Measurements from ENCODE around the gene SGPP1. TPM values are rescaled to one million over a fixed set of nuclear protein-coding genes. Genes with fewer than 3 reads are reported as not detected.

The SGPP1 gene
- total and polyA plus RNA-seq, 2 of the 8 experiments (the other 6 are each of a cell fraction or from before 2014, with no cell fraction given): 5.7 to 8.1 TPM

DNA sequence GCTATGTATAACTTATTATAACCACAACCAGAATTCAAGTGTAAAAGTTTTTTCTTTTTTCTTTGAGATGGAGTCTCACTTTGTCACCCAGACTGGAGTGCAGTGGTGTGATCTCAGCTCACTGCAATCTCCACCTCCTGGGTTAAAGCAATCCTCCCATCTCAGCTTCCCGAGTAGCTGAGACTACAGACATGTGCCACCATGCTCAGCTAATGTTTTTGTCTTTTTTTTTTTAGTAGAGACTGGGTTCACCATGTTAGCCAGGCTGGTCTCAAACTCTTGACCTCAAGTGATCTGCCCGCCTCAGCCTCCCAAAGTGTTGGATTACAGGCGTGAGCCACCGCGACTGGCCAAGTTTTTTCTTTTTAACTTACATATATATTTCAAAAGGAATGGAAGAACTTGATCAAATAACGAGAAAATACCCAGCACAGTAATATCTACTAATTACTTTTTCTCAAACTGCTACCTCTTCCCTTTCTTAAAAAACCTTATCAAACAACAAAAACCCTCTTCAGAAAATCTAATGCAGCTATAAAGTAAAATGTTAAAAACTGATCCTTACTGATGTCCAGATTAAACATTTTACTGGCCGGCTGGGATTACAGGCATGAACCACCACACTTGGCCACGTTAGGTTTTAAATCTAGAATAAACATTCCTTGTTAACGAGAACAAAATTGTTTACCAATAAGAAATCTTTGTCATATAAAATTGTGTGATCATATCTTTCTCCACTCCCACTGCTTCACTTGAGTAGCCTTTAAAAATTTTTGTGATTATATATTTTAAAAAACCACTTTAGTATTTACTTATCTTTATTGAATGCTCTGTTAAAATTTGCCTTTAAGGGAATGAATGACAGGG lies 44.9 kb downstream of the SGPP1 start:
- no peak overlapping the region for H3K9ac ChIP-seq (replicated peaks in 1 of 4; ENCODE audit: extremely low read depth in 1 of 4, low read depth in 3 of 4, low read length in 3 of 4)
- H3K14ac ChIP-seq (ENCODE audit: insufficient read length): no peak overlapping the region
- H2BK20ac ChIP-seq (ENCODE audit: low read length): no peak overlapping the region
- no peak overlapping the region for H2BK120ac ChIP-seq (replicated peaks; ENCODE audit: low read depth, low read length)
- H3K56ac ChIP-seq (replicated peaks; ENCODE audit: insufficient read length, low read depth, low read length): no peak overlapping the region
- H4K5ac ChIP-seq (ENCODE audit: insufficient read length, low read depth, low read length): no peak overlapping the region
- WGBS, 2 experiments (ENCODE audit: extremely low coverage in 1 of 2, insufficient coverage in 1 of 2, insufficient read length in 1 of 2, insufficient replicate concordance in 2 of 2, low coverage in 1 of 2, low lambda C conversion rate in 2 of 2, missing lambda C conversion rate in 1 of 2): 92% methylated on average over 9 of the region's 9 CpGs; no CpG with 5 or more reads in 1 of the 2 experiments
- H2BK12ac ChIP-seq (ENCODE audit: low read depth, low read length): no peak overlapping the region
- no peak overlapping the region for H4K8ac ChIP-seq (ENCODE audit: extremely low read depth, insufficient read depth, low read length)
- H3K79me2 ChIP-seq (ENCODE audit: control insufficient read depth in 1 of 2, insufficient read depth in 2 of 2, low read length in 2 of 2): no peaks in the 10 kb centered on the region
- H3K4me3 ChIP-seq (ENCODE audit: extremely low read depth in 1 of 4, insufficient read depth in 2 of 4, low read depth in 3 of 4, low read length in 4 of 4): no peak overlapping the region
- ChIA-PET CTCF (ENCODE audit: partially characterized antibody) (interaction anchor here (0.7 to 1.3 kb wide), 3 partner anchors 12 to 294 kb away, joined by 3 to 4 read pairs (median 3); no protein-coding TSS in a partner anchor), POLR2A (ENCODE audit: partially characterized antibody) (no interaction called here)
- H3K23me2 ChIP-seq (ENCODE audit: low read depth, low read length): no peaks in the 10 kb centered on the region
- H2BK5ac ChIP-seq (ENCODE audit: low read depth, low read length): no peak overlapping the region
- DNase-seq (ENCODE audit: low read depth in 1 of 2, low spot score in 2 of 2) (no peak), FAIRE-seq (no peak)
- no peak overlapping the region for H2AK5ac ChIP-seq (ENCODE audit: low read depth, low read length)
- no peak overlapping the region for H3K27ac ChIP-seq (ENCODE audit: low read depth, low read length)
- H3K36me3 ChIP-seq (ENCODE audit: control insufficient read depth in 2 of 4, insufficient read depth in 4 of 4, low read length in 3 of 4): no peaks in the 10 kb centered on the region
- no peak overlapping the region for H3K18ac ChIP-seq (ENCODE audit: extremely low read depth, low read length)
- H4K20me1 ChIP-seq (replicated peaks in 1 of 2; ENCODE audit: control insufficient read depth in 1 of 2, insufficient read depth in 2 of 2, low read length in 2 of 2): no peaks in the 10 kb centered on the region
- no peaks in the 10 kb centered on the region for H3K9me3 ChIP-seq (ENCODE audit: insufficient read depth in 2 of 2, low read depth in 1 of 2, low read length in 1 of 2)
- no peak for TF ChIP-seq SIRT6 (IDR thresholded peaks at IDR 0.05; ENCODE audit: low read length)
- H4K91ac ChIP-seq (replicated peaks; ENCODE audit: insufficient read length, low read length): no peak overlapping the region
- H3K4me2 ChIP-seq (ENCODE audit: insufficient read depth in 1 of 2, low read depth in 2 of 2, low read length in 2 of 2): no peak overlapping the region
- H3K4me1 ChIP-seq (replicated peaks in 1 of 4; ENCODE audit: control insufficient read depth in 3 of 4, insufficient read depth in 4 of 4, low read length in 3 of 4): no peaks in the 10 kb centered on the region
- no peak overlapping the region for H3K4ac ChIP-seq (replicated peaks; ENCODE audit: insufficient read length, low read depth, low read length)
- no peaks in the 10 kb centered on the region for H3K79me1 ChIP-seq (ENCODE audit: low read depth, low read length)
- no peak overlapping the region for H2AFZ ChIP-seq (ENCODE audit: low read length)
- no peak overlapping the region for H3K23ac ChIP-seq (ENCODE audit: insufficient read length)
- no peaks in the 10 kb centered on the region for H3K27me3 ChIP-seq (replicated peaks in 1 of 4; ENCODE audit: control insufficient read depth in 3 of 4, extremely low read depth in 1 of 4, insufficient read depth in 3 of 4, low read length in 3 of 4)
- H2BK15ac ChIP-seq (ENCODE audit: low read length): no peak overlapping the region
